Measurements from ENCODE around the gene PCTP. TPM values are rescaled to one million over a fixed set of nuclear protein-coding genes. Genes with fewer than 3 reads are reported as not detected.

Gene PCTP
- total and polyA plus RNA-seq, 9 of the 15 experiments (the other 6 are each of a cell fraction or from before 2014, with no cell fraction given) = 10.9 to 62.3 (median 41.2) TPM

DNA sequence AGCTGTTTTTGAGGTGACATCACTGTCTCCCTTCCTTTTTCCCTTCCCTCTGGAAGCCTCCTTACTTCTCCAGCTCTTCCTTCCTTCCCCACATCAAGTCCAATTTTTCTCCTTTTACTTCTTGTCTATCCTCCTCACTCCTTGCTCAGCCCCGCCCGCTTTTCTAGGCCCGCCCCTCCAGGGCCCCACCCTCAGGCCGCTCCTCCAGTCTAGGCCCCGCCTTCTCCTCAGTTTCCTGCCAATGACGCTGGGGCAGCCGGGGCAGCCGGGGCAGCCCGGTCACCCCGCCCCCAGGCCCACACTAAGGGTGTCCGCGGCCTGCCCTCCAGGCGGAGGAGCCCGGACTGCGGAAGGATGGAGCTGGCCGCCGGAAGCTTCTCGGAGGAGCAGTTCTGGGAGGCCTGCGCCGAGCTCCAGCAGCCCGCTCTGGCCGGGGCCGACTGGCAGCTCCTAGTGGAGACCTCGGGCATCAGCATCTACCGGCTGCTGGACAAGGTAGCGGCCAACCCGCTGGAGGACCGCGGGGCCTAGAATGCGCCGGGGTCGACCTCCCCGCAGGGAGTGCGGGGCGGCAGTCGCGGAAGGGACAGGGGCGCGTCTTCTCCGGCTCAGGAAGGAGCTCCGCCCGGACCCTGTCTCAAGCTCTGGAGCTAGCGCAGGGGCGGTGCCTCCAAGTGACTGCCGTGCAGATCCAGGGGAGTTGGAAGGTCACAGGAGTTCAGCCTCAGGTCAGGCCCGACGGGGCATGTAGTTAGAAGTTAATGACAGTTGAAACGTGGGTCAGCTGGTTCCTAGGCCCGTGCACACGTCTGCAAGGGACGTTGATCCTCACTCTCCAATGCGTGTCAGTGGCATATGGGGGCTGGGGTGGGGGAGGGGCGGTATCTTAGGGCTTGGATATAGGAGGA lies at the start of gene PCTP (continued):
- TF ChIP-seq, protein P1, sequence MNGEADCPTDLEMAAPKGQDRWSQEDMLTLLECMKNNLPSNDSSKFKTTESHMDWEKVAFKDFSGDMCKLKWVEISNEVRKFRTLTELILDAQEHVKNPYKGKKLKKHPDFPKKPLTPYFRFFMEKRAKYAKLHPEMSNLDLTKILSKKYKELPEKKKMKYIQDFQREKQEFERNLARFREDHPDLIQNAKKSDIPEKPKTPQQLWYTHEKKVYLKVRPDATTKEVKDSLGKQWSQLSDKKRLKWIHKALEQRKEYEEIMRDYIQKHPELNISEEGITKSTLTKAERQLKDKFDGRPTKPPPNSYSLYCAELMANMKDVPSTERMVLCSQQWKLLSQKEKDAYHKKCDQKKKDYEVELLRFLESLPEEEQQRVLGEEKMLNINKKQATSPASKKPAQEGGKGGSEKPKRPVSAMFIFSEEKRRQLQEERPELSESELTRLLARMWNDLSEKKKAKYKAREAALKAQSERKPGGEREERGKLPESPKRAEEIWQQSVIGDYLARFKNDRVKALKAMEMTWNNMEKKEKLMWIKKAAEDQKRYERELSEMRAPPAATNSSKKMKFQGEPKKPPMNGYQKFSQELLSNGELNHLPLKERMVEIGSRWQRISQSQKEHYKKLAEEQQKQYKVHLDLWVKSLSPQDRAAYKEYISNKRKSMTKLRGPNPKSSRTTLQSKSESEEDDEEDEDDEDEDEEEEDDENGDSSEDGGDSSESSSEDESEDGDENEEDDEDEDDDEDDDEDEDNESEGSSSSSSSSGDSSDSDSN (IDR thresholded peaks at IDR 0.05; ENCODE audit: borderline replicate concordance in 1 of 2, low read depth in 2 of 2, low read length in 2 of 2) = peak; percentile 85 to 89
- TF ChIP-seq ZC3H8 (IDR thresholded peaks at IDR 0.05) (no peak), CREBBP (IDR thresholded peaks at IDR 0.05; ENCODE audit: low read depth, low read length) (no peak), POLR2AphosphoS2 (IDR thresholded peaks at IDR 0.05; ENCODE audit: low read length) (no peak), CHD2 (IDR thresholded peaks at IDR 0.05; ENCODE audit: low read depth, low read length) (peak; percentile 25; the same call in 1 of the 2 replicates), ZBTB8A (IDR thresholded peaks at IDR 0.05; ENCODE audit: partially characterized antibody) (no peak), STAG1 (CRISPR knock-in tag; IDR thresholded peaks at IDR 0.05; ENCODE audit: borderline replicate concordance) (no peak), MTA3 (IDR thresholded peaks at IDR 0.05; ENCODE audit: borderline replicate concordance) (peak; percentile 66; the same call in 1 of the 2 replicates), ZNF316 (IDR thresholded peaks at IDR 0.05) (peak; percentile 84), CC2D1A (IDR thresholded peaks at IDR 0.05) (0 out of 2 replicates have a peak, but pooled peaks have one; percentile 11), SAP30 (IDR thresholded peaks at IDR 0.05; ENCODE audit: borderline replicate concordance, insufficient read depth, low read depth, low read length, poor library complexity, severe bottlenecking) (no peak), CCAR2 (IDR thresholded peaks at IDR 0.05; ENCODE audit: low read depth, low read length) (no peak), RFX7 (CRISPR knock-in tag; IDR thresholded peaks at IDR 0.05) (no peak), RBM22 (IDR thresholded peaks at IDR 0.05; ENCODE audit: low read depth, low read length, poor library complexity, severe bottlenecking) (no peak)
- TF ChIP-seq, protein P2, sequence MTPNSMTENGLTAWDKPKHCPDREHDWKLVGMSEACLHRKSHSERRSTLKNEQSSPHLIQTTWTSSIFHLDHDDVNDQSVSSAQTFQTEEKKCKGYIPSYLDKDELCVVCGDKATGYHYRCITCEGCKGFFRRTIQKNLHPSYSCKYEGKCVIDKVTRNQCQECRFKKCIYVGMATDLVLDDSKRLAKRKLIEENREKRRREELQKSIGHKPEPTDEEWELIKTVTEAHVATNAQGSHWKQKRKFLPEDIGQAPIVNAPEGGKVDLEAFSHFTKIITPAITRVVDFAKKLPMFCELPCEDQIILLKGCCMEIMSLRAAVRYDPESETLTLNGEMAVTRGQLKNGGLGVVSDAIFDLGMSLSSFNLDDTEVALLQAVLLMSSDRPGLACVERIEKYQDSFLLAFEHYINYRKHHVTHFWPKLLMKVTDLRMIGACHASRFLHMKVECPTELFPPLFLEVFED (CRISPR knock-in tag; conservative IDR thresholded peaks at IDR 0.05) = no peak
- TF ChIP-seq, protein P3, sequence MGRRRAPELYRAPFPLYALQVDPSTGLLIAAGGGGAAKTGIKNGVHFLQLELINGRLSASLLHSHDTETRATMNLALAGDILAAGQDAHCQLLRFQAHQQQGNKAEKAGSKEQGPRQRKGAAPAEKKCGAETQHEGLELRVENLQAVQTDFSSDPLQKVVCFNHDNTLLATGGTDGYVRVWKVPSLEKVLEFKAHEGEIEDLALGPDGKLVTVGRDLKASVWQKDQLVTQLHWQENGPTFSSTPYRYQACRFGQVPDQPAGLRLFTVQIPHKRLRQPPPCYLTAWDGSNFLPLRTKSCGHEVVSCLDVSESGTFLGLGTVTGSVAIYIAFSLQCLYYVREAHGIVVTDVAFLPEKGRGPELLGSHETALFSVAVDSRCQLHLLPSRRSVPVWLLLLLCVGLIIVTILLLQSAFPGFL (CRISPR knock-in tag; IDR thresholded peaks at IDR 0.05) = no peak
- TF ChIP-seq, protein P4, sequence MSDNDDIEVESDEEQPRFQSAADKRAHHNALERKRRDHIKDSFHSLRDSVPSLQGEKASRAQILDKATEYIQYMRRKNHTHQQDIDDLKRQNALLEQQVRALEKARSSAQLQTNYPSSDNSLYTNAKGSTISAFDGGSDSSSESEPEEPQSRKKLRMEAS (CRISPR knock-in tag; IDR thresholded peaks at IDR 0.05) = peak; percentile 57; the same call in 1 of the 2 replicates
- TF ChIP-seq, protein P5, sequence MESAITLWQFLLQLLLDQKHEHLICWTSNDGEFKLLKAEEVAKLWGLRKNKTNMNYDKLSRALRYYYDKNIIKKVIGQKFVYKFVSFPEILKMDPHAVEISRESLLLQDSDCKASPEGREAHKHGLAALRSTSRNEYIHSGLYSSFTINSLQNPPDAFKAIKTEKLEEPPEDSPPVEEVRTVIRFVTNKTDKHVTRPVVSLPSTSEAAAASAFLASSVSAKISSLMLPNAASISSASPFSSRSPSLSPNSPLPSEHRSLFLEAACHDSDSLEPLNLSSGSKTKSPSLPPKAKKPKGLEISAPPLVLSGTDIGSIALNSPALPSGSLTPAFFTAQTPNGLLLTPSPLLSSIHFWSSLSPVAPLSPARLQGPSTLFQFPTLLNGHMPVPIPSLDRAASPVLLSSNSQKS (CRISPR knock-in tag; IDR thresholded peaks at IDR 0.05) = no peak
